ENCODE results near the gene FYB1. TPM values are rescaled to one million over a fixed set of nuclear protein-coding genes. Genes with fewer than 3 reads are reported as not detected.

Gene FYB1
- total RNA-seq, 1 experiment from 2014 or later: 0.42 TPM

DNA sequence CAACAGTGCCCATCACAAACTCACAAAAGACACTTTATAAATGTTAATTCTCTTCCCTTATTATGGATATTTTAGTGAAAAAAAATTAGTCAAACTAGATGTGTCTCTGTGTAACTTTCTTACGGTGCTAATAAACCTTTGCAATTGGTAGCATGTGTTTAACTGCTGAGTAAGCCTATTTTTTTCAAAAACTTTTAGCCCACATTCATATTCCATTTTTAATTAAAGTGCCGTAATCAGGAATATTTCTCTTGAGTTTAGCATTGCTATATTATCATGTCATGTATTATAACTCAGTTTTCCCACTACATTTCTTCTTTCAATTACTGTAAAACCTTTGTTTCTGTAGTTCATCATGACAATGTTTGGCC lies 51.4 kb downstream of the FYB1 start:
- BruUV-seq (replicated peaks): no TSS peak
- DNase-seq (ENCODE audit: low read depth, low spot score) (no peak), ATAC-seq (no peak)
- no peaks in the 10 kb centered on the region for H3K9me2 ChIP-seq (ENCODE audit: insufficient read depth)
- POLR2A ChIA-PET: no interaction called here
- no peak overlapping the region for H2AFZ ChIP-seq (ENCODE audit: low read depth, low read length, poor library complexity, severe bottlenecking)
- intact Hi-C loops (cut with micrococcal nuclease): no loop called here
- H3K4me1 ChIP-seq (ENCODE audit: control insufficient read depth in 1 of 2, insufficient read depth in 2 of 2, low read length in 2 of 2): peaks cover 0 to 5% of the 10 kb centered on the region in 2 experiments; a peak in 1 of 4 replicates
- H3K36me3 ChIP-seq (ENCODE audit: control insufficient read depth in 1 of 2, insufficient read depth in 2 of 2, low read length in 2 of 2): no peaks in the 10 kb centered on the region
- H3K9ac ChIP-seq (ENCODE audit: low read length): no peak overlapping the region
- TF ChIP-seq CBX3 (IDR thresholded peaks at IDR 0.05; ENCODE audit: low read depth): no peak
- TF ChIP-seq, protein P1, sequence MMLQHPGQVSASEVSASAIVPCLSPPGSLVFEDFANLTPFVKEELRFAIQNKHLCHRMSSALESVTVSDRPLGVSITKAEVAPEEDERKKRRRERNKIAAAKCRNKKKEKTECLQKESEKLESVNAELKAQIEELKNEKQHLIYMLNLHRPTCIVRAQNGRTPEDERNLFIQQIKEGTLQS (IDR thresholded peaks at IDR 0.05): no peak
- no peak for TF ChIP-seq ZFX (IDR thresholded peaks at IDR 0.05)
- H3K9me3 ChIP-seq (ENCODE audit: control insufficient read depth in 1 of 2, insufficient read depth in 1 of 2, low read depth in 1 of 2, low read length in 2 of 2): no peaks in the 10 kb centered on the region
- no peak overlapping the region for H3K4me2 ChIP-seq (ENCODE audit: low read length)
- no peaks in the 10 kb centered on the region for H3K79me2 ChIP-seq (ENCODE audit: insufficient read depth, low read length)
- no peak overlapping the region for H3K4me3 ChIP-seq (replicated peaks in 1 of 2; ENCODE audit: low read depth in 1 of 2, low read length in 2 of 2)
- H4K20me1 ChIP-seq (ENCODE audit: insufficient read depth): no peaks in the 10 kb centered on the region
- no peaks in the 10 kb centered on the region for H3K27me3 ChIP-seq (ENCODE audit: insufficient read depth, low read length)
- CTCF ChIA-PET: no interaction called here
- RAD21 ChIA-PET (ENCODE audit: low non-redundant PET in 1 of 2, low total read pairs in 2 of 2, uncharacterized antibody in 2 of 2, unreplicated experiment in 2 of 2): no interaction called here
- no peak overlapping the region for H3K27ac ChIP-seq (ENCODE audit: low read depth, low read length)

DNA sequence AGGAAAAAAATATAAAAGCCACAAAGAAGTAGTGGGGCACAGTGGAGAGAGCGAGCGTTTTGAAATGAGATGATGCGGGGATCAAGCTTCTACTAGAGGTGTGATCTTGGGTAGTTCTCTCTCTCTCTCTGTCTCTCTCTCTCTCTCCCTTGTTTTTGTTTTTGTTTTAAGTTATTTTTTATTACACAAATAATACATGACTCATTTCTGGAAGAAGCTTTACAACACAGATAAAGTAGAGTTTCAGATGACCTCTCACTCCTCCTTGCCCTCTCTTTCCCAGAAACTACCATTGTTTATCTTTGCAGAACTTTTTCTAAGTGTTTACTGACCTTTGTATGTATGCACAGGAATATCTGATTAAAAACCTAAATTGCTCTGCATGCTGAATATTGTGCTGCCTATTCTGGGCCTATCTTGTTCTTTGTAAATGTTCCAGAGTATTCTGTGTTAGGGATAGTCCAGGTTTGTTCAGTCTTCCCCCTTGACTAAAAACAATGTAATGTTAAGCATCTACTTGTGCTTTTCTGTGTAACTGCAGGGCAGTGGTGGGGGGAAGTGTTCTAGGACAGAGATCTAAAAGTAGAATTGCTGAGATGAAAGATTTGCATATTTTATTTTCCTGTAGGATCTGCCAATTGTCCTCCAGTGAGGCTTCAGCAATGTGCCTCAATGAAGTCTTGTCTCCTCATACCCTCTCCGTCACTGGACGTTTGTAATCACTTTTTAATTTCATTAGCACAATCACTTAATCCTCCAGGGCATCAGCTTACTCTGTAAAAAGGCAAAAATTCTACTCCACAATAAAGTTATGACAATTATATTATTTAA lies 52.0 kb downstream of the FYB1 start:
- ChIA-PET POLR2A (no interaction called here), RAD21 (ENCODE audit: low non-redundant PET in 1 of 2, low total read pairs in 2 of 2, uncharacterized antibody in 2 of 2, unreplicated experiment in 2 of 2) (no interaction called here), CTCF (no interaction called here)
- H3K27ac ChIP-seq (ENCODE audit: low read depth, low read length): no peak overlapping the region
- no peak overlapping the region for H2AFZ ChIP-seq (ENCODE audit: low read depth, low read length, poor library complexity, severe bottlenecking)
- H3K27me3 ChIP-seq (ENCODE audit: insufficient read depth, low read length): no peaks in the 10 kb centered on the region
- no peaks in the 10 kb centered on the region for H3K36me3 ChIP-seq (ENCODE audit: control insufficient read depth in 1 of 2, insufficient read depth in 2 of 2, low read length in 2 of 2)
- BruUV-seq (replicated peaks): no TSS peak
- H3K4me2 ChIP-seq (ENCODE audit: low read length): no peak overlapping the region
- H3K9ac ChIP-seq (ENCODE audit: low read length): no peak overlapping the region
- intact Hi-C loops (cut with micrococcal nuclease): no loop called here
- ATAC-seq: no peak
- no peaks in the 10 kb centered on the region for H4K20me1 ChIP-seq (ENCODE audit: insufficient read depth)
- H3K9me2 ChIP-seq (ENCODE audit: insufficient read depth): no peaks in the 10 kb centered on the region
- no peak overlapping the region for H3K4me3 ChIP-seq (replicated peaks in 1 of 2; ENCODE audit: low read depth in 1 of 2, low read length in 2 of 2)
- H3K79me2 ChIP-seq (ENCODE audit: insufficient read depth, low read length): no peaks in the 10 kb centered on the region
- no peaks in the 10 kb centered on the region for H3K9me3 ChIP-seq (ENCODE audit: control insufficient read depth in 1 of 2, insufficient read depth in 1 of 2, low read depth in 1 of 2, low read length in 2 of 2)
- H3K4me1 ChIP-seq (ENCODE audit: control insufficient read depth in 1 of 2, insufficient read depth in 2 of 2, low read length in 2 of 2): peaks cover 0 to 5% of the 10 kb centered on the region in 2 experiments; a peak in 1 of 4 replicates
- DNase-seq (ENCODE audit: low read depth, low spot score): no peak
- no peak for TF ChIP-seq FOSL1 (IDR thresholded peaks at IDR 0.05; ENCODE audit: low read depth)
- TF ChIP-seq CBX3 (IDR thresholded peaks at IDR 0.05; ENCODE audit: low read depth): no peak
- TF ChIP-seq RAD21 (IDR thresholded peaks at IDR 0.05; ENCODE audit: low read depth): no peak
- TF ChIP-seq, protein P2, sequence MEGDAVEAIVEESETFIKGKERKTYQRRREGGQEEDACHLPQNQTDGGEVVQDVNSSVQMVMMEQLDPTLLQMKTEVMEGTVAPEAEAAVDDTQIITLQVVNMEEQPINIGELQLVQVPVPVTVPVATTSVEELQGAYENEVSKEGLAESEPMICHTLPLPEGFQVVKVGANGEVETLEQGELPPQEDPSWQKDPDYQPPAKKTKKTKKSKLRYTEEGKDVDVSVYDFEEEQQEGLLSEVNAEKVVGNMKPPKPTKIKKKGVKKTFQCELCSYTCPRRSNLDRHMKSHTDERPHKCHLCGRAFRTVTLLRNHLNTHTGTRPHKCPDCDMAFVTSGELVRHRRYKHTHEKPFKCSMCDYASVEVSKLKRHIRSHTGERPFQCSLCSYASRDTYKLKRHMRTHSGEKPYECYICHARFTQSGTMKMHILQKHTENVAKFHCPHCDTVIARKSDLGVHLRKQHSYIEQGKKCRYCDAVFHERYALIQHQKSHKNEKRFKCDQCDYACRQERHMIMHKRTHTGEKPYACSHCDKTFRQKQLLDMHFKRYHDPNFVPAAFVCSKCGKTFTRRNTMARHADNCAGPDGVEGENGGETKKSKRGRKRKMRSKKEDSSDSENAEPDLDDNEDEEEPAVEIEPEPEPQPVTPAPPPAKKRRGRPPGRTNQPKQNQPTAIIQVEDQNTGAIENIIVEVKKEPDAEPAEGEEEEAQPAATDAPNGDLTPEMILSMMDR (IDR thresholded peaks at IDR 0.05 in 2 of 3, conservative IDR thresholded peaks at IDR 0.05 in 1 of 3; ENCODE audit: borderline replicate concordance in 1 of 3, insufficient read depth in 1 of 3, low read depth in 2 of 3, low read length in 2 of 3): no peak
- TF ChIP-seq, protein P3, sequence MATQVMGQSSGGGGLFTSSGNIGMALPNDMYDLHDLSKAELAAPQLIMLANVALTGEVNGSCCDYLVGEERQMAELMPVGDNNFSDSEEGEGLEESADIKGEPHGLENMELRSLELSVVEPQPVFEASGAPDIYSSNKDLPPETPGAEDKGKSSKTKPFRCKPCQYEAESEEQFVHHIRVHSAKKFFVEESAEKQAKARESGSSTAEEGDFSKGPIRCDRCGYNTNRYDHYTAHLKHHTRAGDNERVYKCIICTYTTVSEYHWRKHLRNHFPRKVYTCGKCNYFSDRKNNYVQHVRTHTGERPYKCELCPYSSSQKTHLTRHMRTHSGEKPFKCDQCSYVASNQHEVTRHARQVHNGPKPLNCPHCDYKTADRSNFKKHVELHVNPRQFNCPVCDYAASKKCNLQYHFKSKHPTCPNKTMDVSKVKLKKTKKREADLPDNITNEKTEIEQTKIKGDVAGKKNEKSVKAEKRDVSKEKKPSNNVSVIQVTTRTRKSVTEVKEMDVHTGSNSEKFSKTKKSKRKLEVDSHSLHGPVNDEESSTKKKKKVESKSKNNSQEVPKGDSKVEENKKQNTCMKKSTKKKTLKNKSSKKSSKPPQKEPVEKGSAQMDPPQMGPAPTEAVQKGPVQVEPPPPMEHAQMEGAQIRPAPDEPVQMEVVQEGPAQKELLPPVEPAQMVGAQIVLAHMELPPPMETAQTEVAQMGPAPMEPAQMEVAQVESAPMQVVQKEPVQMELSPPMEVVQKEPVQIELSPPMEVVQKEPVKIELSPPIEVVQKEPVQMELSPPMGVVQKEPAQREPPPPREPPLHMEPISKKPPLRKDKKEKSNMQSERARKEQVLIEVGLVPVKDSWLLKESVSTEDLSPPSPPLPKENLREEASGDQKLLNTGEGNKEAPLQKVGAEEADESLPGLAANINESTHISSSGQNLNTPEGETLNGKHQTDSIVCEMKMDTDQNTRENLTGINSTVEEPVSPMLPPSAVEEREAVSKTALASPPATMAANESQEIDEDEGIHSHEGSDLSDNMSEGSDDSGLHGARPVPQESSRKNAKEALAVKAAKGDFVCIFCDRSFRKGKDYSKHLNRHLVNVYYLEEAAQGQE (IDR thresholded peaks at IDR 0.05; ENCODE audit: low read depth): no peak
- no peak for TF ChIP-seq EGR1 (IDR thresholded peaks at IDR 0.05; ENCODE audit: low read depth)
- no peak for TF ChIP-seq SP1 (IDR thresholded peaks at IDR 0.05; ENCODE audit: low read depth)
- TF ChIP-seq POLR2AphosphoS5 (IDR thresholded peaks at IDR 0.05; ENCODE audit: low read depth, low read length): no peak
- TF ChIP-seq SIN3A (IDR thresholded peaks at IDR 0.05; ENCODE audit: low read depth): no peak
- no peak for TF ChIP-seq YY1 (IDR thresholded peaks at IDR 0.05; ENCODE audit: extremely low read depth, insufficient replicate concordance, low read depth, low read length)
- no peak for TF ChIP-seq TCF7L2 (IDR thresholded peaks at IDR 0.05; ENCODE audit: borderline replicate concordance, extremely low read depth, insufficient read depth, insufficient read length)
- TF ChIP-seq ZNF274 (IDR thresholded peaks at IDR 0.05; ENCODE audit: low read depth, low read length): no peak
- TF ChIP-seq JUND (IDR thresholded peaks at IDR 0.05): no peak

Data from HCT116 (cell line).